ENCODE results near the gene TBC1D22B. TPM values are rescaled to one million over a fixed set of nuclear protein-coding genes. Genes with fewer than 3 reads are reported as not detected.

TBC1D22B gene
- total RNA-seq, 2 experiments from 2014 or later: 8.0 to 12.3 TPM

GRCh38 chr6:37319156-37319555 is 61.6 kb downstream of the TBC1D22B start:
- TF ChIP-seq, protein P1, sequence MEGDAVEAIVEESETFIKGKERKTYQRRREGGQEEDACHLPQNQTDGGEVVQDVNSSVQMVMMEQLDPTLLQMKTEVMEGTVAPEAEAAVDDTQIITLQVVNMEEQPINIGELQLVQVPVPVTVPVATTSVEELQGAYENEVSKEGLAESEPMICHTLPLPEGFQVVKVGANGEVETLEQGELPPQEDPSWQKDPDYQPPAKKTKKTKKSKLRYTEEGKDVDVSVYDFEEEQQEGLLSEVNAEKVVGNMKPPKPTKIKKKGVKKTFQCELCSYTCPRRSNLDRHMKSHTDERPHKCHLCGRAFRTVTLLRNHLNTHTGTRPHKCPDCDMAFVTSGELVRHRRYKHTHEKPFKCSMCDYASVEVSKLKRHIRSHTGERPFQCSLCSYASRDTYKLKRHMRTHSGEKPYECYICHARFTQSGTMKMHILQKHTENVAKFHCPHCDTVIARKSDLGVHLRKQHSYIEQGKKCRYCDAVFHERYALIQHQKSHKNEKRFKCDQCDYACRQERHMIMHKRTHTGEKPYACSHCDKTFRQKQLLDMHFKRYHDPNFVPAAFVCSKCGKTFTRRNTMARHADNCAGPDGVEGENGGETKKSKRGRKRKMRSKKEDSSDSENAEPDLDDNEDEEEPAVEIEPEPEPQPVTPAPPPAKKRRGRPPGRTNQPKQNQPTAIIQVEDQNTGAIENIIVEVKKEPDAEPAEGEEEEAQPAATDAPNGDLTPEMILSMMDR (conservative IDR thresholded peaks at IDR 0.05; ENCODE audit: low read length): no peak
- TF ChIP-seq EZH2phosphoT487 (IDR thresholded peaks at IDR 0.05; ENCODE audit: borderline replicate concordance, low read depth, low read length): no peak
- Histone ChIP-seq H3K27ac (ENCODE audit: low read depth, low read length, poor library complexity, severe bottlenecking) (no peak overlapping the region), H4K20me1 (ENCODE audit: insufficient read depth, low read length) (no peaks in the 10 kb centered on the region), H3K9me2 (ENCODE audit: insufficient read depth, low read length) (no peaks in the 10 kb centered on the region), H3K4me3 (ENCODE audit: low read depth, low read length, poor library complexity, severe bottlenecking) (no peak overlapping the region), H3K36me3 (ENCODE audit: insufficient read depth, low read length) (peaks cover 20% of the 10 kb centered on the region; the same call in 1 of the 2 replicates), H3K4me2 (ENCODE audit: low read length) (no peak overlapping the region), H3K9me3 (ENCODE audit: low read length) (no peaks in the 10 kb centered on the region), H3K79me2 (ENCODE audit: insufficient read depth, low read depth, low read length) (no peaks in the 10 kb centered on the region), H2AFZ (ENCODE audit: low read length) (no peak overlapping the region), H3K4me1 (ENCODE audit: insufficient read depth, low read length, poor library complexity, severe bottlenecking) (no peaks in the 10 kb centered on the region)
- ChIA-PET POLR2A (no interaction called here), CTCF (ENCODE audit: unreplicated experiment) (interaction anchor here (0.6 kb wide), 1 partner anchor 217 kb away, joined by 3 read pairs; no protein-coding TSS in a partner anchor)
- no peak for DNase-seq (ENCODE audit: low spot score)
- no TSS peak for BruUV-seq (replicated peaks)
- intact Hi-C loops (cut with micrococcal nuclease; ENCODE audit: unreplicated experiment): no loop called here

GRCh38 chr6:37319856-37320480 is 62.4 kb downstream of the TBC1D22B start:
- Histone ChIP-seq H3K9me3 (ENCODE audit: low read length) (no peaks in the 10 kb centered on the region), H3K36me3 (ENCODE audit: insufficient read depth, low read length) (peaks cover 20% of the 10 kb centered on the region; the same call in 1 of the 2 replicates), H3K4me2 (ENCODE audit: low read length) (no peak overlapping the region), H3K9me2 (ENCODE audit: insufficient read depth, low read length) (no peaks in the 10 kb centered on the region), H2AFZ (ENCODE audit: low read length) (no peak overlapping the region), H3K27ac (ENCODE audit: low read depth, low read length, poor library complexity, severe bottlenecking) (no peak overlapping the region), H3K4me3 (ENCODE audit: low read depth, low read length, poor library complexity, severe bottlenecking) (no peak overlapping the region), H3K79me2 (ENCODE audit: insufficient read depth, low read depth, low read length) (no peaks in the 10 kb centered on the region), H3K4me1 (ENCODE audit: insufficient read depth, low read length, poor library complexity, severe bottlenecking) (no peaks in the 10 kb centered on the region), H4K20me1 (ENCODE audit: insufficient read depth, low read length) (no peaks in the 10 kb centered on the region)
- ChIA-PET POLR2A (interaction anchor here (0.5 to 0.6 kb wide), 2 partner anchors 797 to 827 kb away, joined by 4 to 6 read pairs; no protein-coding TSS in a partner anchor), CTCF (ENCODE audit: unreplicated experiment) (no interaction called here)
- BruUV-seq (replicated peaks): no TSS peak
- intact Hi-C loops (cut with micrococcal nuclease; ENCODE audit: unreplicated experiment): no loop called here
- no peak for TF ChIP-seq EZH2phosphoT487 (IDR thresholded peaks at IDR 0.05; ENCODE audit: borderline replicate concordance, low read depth, low read length)
- TF ChIP-seq, protein P1 (conservative IDR thresholded peaks at IDR 0.05; ENCODE audit: low read length): no peak
- DNase-seq (ENCODE audit: low spot score): no peak

DNA sequence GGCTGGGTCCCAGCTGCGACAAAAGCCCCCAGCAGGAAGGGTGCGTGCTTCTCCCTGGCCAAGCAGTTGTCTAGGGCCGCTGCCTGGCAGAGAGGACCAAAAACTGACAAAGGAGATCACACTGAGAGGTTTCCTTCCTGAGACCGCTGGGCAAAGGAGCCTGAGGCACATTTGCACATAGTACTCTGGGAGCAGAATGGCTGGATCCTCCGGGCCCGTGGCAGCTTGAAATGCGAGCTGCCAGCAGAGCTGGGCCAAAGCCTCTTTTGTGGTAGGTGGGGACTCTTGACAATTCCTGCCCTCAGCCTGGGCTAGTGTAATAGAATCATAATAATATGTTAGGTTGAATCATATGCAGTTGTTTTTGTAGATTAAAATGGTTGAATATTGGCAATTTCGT is 63.1 kb downstream of the TBC1D22B start:
- no peaks in the 10 kb centered on the region for H3K9me2 ChIP-seq (ENCODE audit: insufficient read depth, low read length)
- intact Hi-C loops (cut with micrococcal nuclease; ENCODE audit: unreplicated experiment): no loop called here
- DNase-seq (ENCODE audit: low spot score): no peak
- ChIA-PET CTCF (ENCODE audit: unreplicated experiment) (no interaction called here), POLR2A (no interaction called here)
- no peak overlapping the region for H3K27ac ChIP-seq (ENCODE audit: low read depth, low read length, poor library complexity, severe bottlenecking)
- no TSS peak for BruUV-seq (replicated peaks)
- H2AFZ ChIP-seq (ENCODE audit: low read length): no peak overlapping the region
- no peaks in the 10 kb centered on the region for H3K79me2 ChIP-seq (ENCODE audit: insufficient read depth, low read depth, low read length)
- H3K4me3 ChIP-seq (ENCODE audit: low read depth, low read length, poor library complexity, severe bottlenecking): no peak overlapping the region
- no peak overlapping the region for H3K4me2 ChIP-seq (ENCODE audit: low read length)
- peaks cover 17% of the 10 kb centered on the region; the same call in 1 of the 2 replicates for H3K36me3 ChIP-seq (ENCODE audit: insufficient read depth, low read length)
- H3K4me1 ChIP-seq (ENCODE audit: insufficient read depth, low read length, poor library complexity, severe bottlenecking): no peaks in the 10 kb centered on the region
- no peak for TF ChIP-seq EZH2phosphoT487 (IDR thresholded peaks at IDR 0.05; ENCODE audit: borderline replicate concordance, low read depth, low read length)
- TF ChIP-seq, protein P1 (conservative IDR thresholded peaks at IDR 0.05; ENCODE audit: low read length): no peak
- no peaks in the 10 kb centered on the region for H4K20me1 ChIP-seq (ENCODE audit: insufficient read depth, low read length)
- no peaks in the 10 kb centered on the region for H3K9me3 ChIP-seq (ENCODE audit: low read length)
